C4-2B (cell line): ENCODE measurements around the gene OR6S1.
"Not testable (repeated sequence)": the region's sequence is repeated elsewhere in the genome, so short reads cannot be mapped to it uniquely, and the experiment has no call there.

ENCODE experiments used
- H3K27ac ChIP-seq: fragments of 450-650 bp; 2 replicates; pipeline ENCODE4 v1.5.1; 2017
- CTCF ChIP-seq: fragments of 450-650 bp; conservative IDR thresholded peaks from 2 replicates; pipeline ENCODE4 v1.5.1; 2017; ENCODE audit warnings: mild to moderate bottlenecking
- ZFX ChIP-seq: fragments of 450-650 bp; IDR thresholded peaks from 2 replicates; pipeline ENCODE4 v1.6.1; 2017

The OR6S1 gene

GRCh38 chr14:20628063-20628854 is 13.2 kb downstream of the OR6S1 start:
- H3K27ac ChIP-seq: no peak overlapping the region
- no peak for TF ChIP-seq CTCF
- no peak for TF ChIP-seq ZFX

- no peak overlapping the region for H3K27ac ChIP-seq
- no peak for TF ChIP-seq CTCF
- no peak for TF ChIP-seq ZFX
Measured at GRCh38 chr14:20627346-20628027, 14.0 kb downstream of the OR6S1 start.

GRCh38 chr14:20626274-20626673 is 15.2 kb downstream of the OR6S1 start:
- TF ChIP-seq ZFX (no peak), CTCF (no peak)
- H3K27ac ChIP-seq: no peak overlapping the region

- TF ChIP-seq ZFX: no peak
- TF ChIP-seq CTCF: no peak
- no peak overlapping the region for H3K27ac ChIP-seq
Measured at GRCh38 chr14:20624495-20625070, 16.9 kb downstream of the OR6S1 start.

- no peak overlapping the region for H3K27ac ChIP-seq
- TF ChIP-seq ZFX (no peak), CTCF (no peak)
Measured at GRCh38 chr14:20623798-20624197, 17.7 kb downstream of the OR6S1 start.

- no peak overlapping the region for H3K27ac ChIP-seq
- no peak for TF ChIP-seq ZFX
- TF ChIP-seq CTCF: no peak
Measured at GRCh38 chr14:20622816-20623291, 18.6 kb downstream of the OR6S1 start.

GRCh38 chr14:20620798-20621478 is 20.6 kb downstream of the OR6S1 start:
- TF ChIP-seq CTCF (no peak), ZFX (no peak)
- H3K27ac ChIP-seq: no peak overlapping the region

GRCh38 chr14:20619688-20620087 is 21.8 kb downstream of the OR6S1 start:
- H3K27ac ChIP-seq: not testable (repeated sequence)
